Placental pericyte (primary cell): ENCODE data around the gene GLRA2. TPM values are rescaled to one million over a fixed set of nuclear protein-coding genes. Genes with fewer than 3 reads are reported as not detected.

Source experiments
- total RNA-seq: library from RNA; depleted of rRNA; stranded (reverse); fragments of >200 nt; gene quantifications from 2 replicates; pipeline ENCODE4 v1.2.3, GENCODE V29; 2012

GLRA2 gene
- not detected in 2 replicates for total RNA-seq

GRCh38 chrX:14529290-14529989, at the start of gene GLRA2:
Gene GLRA2, plus strand, starts transcription at chrX:14529536. Its CDS starts 522 bp downstream, at chrX:14530058.

